ENCODE measurements around the gene FADS2. TPM values are rescaled to one million over a fixed set of nuclear protein-coding genes. Genes with fewer than 3 reads are reported as not detected.

Gene FADS2
- total RNA-seq, 4 donors from 2014 or later, result 2.2 to 13.7 (median 6.8) TPM

DNA sequence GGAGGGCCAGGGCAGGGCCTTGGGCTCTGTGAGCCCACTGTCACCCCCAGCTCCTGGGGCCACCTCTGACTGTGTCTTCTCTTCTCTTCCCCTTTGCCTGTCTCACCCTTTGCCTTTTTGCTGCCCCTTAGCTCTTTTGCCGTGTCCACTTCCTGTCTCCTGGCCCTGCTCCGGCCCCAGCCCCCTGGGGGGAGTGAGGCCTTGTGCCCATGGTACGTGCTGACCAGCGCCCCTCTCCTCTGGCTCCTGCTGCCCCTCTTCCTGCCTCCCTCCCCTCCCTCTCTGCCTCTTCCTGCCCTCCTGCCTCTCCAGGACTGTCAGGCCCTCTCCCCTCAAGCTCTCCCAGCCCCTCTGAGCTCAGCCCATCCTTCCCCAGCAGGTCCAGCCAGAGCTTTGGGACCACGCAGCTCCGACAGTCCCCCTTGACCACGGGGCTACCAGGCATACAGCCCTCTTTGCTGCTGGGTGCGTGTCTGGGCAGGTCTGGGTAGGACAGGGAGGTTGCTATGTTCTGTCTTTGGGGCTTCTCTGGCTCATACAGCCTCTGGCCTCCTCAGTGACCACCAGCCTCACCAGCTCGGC, 47.4 kb upstream of the FADS2 start:
- intact Hi-C loops (cut with DNase I), result no loop called here
- peaks cover 0 to 35% (median 4%) of the 10 kb centered on the region in 3 donors for H3K36me3 ChIP-seq
- H3K9me3 ChIP-seq, result no peaks in the 10 kb centered on the region
- WGBS, 2 donors, result 63 to 71% methylated on average over 5 to 9 of the region's 9 CpGs
- no peak for DNase-seq
- no peak overlapping the region for H3K27ac ChIP-seq
- no peak overlapping the region for H3K4me3 ChIP-seq
- peaks cover 9 to 14% (median 9%) of the 10 kb centered on the region in 3 donors for H3K4me1 ChIP-seq
- TF ChIP-seq POLR2A (IDR thresholded peaks at IDR 0.05), result no peak
- TF ChIP-seq, protein P1, sequence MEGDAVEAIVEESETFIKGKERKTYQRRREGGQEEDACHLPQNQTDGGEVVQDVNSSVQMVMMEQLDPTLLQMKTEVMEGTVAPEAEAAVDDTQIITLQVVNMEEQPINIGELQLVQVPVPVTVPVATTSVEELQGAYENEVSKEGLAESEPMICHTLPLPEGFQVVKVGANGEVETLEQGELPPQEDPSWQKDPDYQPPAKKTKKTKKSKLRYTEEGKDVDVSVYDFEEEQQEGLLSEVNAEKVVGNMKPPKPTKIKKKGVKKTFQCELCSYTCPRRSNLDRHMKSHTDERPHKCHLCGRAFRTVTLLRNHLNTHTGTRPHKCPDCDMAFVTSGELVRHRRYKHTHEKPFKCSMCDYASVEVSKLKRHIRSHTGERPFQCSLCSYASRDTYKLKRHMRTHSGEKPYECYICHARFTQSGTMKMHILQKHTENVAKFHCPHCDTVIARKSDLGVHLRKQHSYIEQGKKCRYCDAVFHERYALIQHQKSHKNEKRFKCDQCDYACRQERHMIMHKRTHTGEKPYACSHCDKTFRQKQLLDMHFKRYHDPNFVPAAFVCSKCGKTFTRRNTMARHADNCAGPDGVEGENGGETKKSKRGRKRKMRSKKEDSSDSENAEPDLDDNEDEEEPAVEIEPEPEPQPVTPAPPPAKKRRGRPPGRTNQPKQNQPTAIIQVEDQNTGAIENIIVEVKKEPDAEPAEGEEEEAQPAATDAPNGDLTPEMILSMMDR (IDR thresholded peaks at IDR 0.05), result no peak
- no peaks in the 10 kb centered on the region for H3K27me3 ChIP-seq

- Histone ChIP-seq H3K4me3 (no peak overlapping the region), H3K4me1 (peaks cover 9 to 13% (median 9%) of the 10 kb centered on the region in 3 donors), H3K9me3 (no peaks in the 10 kb centered on the region), H3K36me3 (peaks cover 0 to 44% (median 12%) of the 10 kb centered on the region in 3 donors), H3K27me3 (no peaks in the 10 kb centered on the region), H3K27ac (no peak overlapping the region)
- WGBS, 2 donors, result no CpG with 5 or more reads among the region's 5 CpGs
- DNase-seq, result no peak
- TF ChIP-seq POLR2A (IDR thresholded peaks at IDR 0.05), result no peak
- TF ChIP-seq, protein P1 (IDR thresholded peaks at IDR 0.05), result no peak
- intact Hi-C loops (cut with DNase I), result no loop called here
Measured at GRCh38 chr11:61781585-61781984, 46.5 kb upstream of the FADS2 start.

GRCh38 chr11:61782299-61782698, 45.8 kb upstream of the FADS2 start:
- DNase-seq, result no peak
- Histone ChIP-seq H3K4me1 (peaks cover 4 to 6% (median 5%) of the 10 kb centered on the region in 3 donors), H3K9me3 (no peaks in the 10 kb centered on the region), H3K27ac (no peak overlapping the region), H3K4me3 (no peak overlapping the region), H3K36me3 (peaks cover 0 to 52% (median 17%) of the 10 kb centered on the region in 3 donors), H3K27me3 (no peaks in the 10 kb centered on the region)
- intact Hi-C loops (cut with DNase I), result no loop called here
- 85 to 93% methylated on average over 3 of the region's 3 CpGs for WGBS, 2 donors
- no peak for TF ChIP-seq POLR2A (IDR thresholded peaks at IDR 0.05)
- TF ChIP-seq, protein P1 (IDR thresholded peaks at IDR 0.05), result no peak

DNA sequence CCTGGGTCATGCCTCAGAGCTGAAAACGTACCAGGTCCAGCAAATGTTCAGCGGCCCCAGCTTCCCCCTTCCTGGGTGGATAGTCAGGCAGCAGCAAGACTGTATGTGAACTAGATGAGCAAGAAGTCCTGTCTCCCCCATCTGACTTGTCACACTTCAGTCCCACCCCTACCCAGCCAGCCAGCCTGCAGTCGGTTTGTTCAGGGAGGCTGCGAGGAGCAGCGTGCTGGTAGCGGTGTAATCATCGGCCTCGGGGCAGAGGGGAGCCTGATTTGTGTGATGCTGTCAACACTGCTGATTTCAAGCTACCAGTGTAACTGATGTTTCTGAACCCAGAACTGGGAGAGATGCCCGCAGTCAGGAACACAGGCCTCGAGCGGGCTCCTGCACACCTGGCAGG, 45.3 kb upstream of the FADS2 start:
- DNase-seq, result no peak
- Histone ChIP-seq H3K27ac (no peak overlapping the region), H3K4me1 (peaks cover 0 to under 1% (median 0%) of the 10 kb centered on the region in 3 donors), H3K36me3 (peaks cover 0 to 57% (median 23%) of the 10 kb centered on the region in 3 donors), H3K9me3 (no peaks in the 10 kb centered on the region), H3K4me3 (no peak overlapping the region), H3K27me3 (no peaks in the 10 kb centered on the region)
- intact Hi-C loops (cut with DNase I), result no loop called here
- no peak for TF ChIP-seq POLR2A (IDR thresholded peaks at IDR 0.05)
- TF ChIP-seq, protein P1 (IDR thresholded peaks at IDR 0.05), result no peak
- WGBS, 2 donors, result 72 to 84% methylated on average over 7 to 9 of the region's 11 CpGs

DNA sequence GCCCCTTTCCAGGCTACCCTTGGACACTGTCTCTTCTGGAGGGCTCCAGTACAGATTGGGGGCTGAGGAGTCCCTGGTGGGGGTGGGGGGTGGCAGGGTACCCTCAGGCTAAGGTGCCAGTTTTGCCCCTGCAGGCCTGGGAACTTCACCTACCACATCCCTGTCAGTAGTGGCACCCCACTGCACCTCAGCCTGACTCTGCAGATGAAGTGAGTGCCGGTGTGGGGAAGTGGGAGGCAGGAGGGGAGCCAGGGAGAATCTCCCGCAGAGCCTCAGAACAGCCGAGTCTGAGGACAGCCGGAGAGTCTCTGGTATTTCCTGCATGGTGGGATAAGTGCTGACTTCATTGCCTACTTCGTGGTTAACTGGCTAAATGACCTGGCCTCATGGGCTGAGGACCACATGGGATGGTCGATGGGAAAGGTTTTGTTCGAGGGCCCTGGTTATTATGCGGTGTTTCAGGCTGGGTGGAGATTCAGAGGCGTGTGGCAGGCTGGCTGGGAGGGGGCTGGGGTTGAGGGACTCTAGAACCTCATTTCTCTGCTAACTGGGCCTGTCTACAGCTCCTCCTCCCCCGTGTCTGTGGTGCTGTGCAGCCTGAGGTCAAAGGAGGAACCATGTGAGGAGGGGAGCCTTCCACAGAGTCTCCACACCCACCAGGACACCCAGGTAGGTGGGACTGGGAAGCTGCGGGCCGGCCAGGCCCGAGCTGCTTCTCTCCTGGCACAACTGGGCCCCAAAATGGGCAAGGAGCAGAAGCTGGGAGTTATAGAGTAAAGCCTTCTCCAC, 44.2 kb upstream of the FADS2 start:
- Histone ChIP-seq H3K9me3 (no peaks in the 10 kb centered on the region), H3K4me1 (peaks cover 0 to 6% (median 0%) of the 10 kb centered on the region in 3 donors), H3K36me3 (peaks cover 0 to 68% (median 31%) of the 10 kb centered on the region in 3 donors), H3K4me3 (no peak overlapping the region), H3K27ac (no peak overlapping the region), H3K27me3 (no peaks in the 10 kb centered on the region)
- DNase-seq, result no peak
- intact Hi-C loops (cut with DNase I), result no loop called here
- TF ChIP-seq, protein P1 (IDR thresholded peaks at IDR 0.05), result no peak
- TF ChIP-seq POLR2A (IDR thresholded peaks at IDR 0.05), result no peak
- WGBS, 2 donors, result 67 to 73% methylated on average over 5 to 8 of the region's 13 CpGs
